Measurements from ENCODE around the gene ADGRD1. TPM values are rescaled to one million over a fixed set of nuclear protein-coding genes. Genes with fewer than 3 reads are reported as not detected.

The ADGRD1 gene
- total RNA-seq, 2 experiments from 2014 or later: 0.27 to 0.65 TPM

DNA sequence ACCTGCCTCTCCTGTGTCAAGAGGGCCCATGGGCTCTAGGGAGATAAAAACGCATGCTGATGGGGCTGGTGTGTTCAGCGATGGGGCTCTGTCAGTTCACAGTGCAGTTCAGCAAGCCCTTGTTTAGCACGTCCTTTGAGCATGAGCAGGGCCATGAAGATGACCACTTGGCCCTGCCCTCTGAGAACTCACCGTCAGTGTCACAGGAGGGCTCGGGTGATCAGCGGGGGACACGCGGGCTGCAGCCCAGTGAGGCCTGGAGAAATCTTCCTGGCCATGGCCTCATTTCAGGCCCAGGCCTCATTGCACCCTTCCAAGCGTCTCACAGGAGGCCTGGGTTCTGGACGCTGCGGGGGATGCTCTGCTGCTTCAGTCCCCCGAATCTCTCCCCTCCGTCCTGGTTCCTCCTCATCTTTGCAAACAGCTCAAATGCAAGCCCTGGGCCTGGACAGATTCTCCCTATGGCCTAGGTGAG lies 181.6 kb downstream of the ADGRD1 start:
- H3K36me3 Mint-ChIP-seq (ENCODE audit: low read depth): no peaks in the 10 kb centered on the region
- ChIA-PET POLR2A (no interaction called here), CTCF (interaction anchor here (1.0 to 5.7 kb wide), 3 partner anchors 19 to 34 kb away, joined by 3 to 166 read pairs (median 4); no protein-coding TSS in a partner anchor)
- no peak overlapping the region for H3K27ac Mint-ChIP-seq
- H3K27me3 Mint-ChIP-seq: no peaks in the 10 kb centered on the region
- ATAC-seq (no peak), DNase-seq (no peak)
- H3K4me3 Mint-ChIP-seq: no peak overlapping the region
- H3K9me3 Mint-ChIP-seq: no peaks in the 10 kb centered on the region
- no peaks in the 10 kb centered on the region for H3K4me1 Mint-ChIP-seq (ENCODE audit: low read depth)
- intact Hi-C loops (cut with micrococcal nuclease): loop anchor here (10.0 kb wide), 1 partner anchor 221 kb away; no protein-coding TSS in a partner anchor
- TF ChIP-seq, protein P1, sequence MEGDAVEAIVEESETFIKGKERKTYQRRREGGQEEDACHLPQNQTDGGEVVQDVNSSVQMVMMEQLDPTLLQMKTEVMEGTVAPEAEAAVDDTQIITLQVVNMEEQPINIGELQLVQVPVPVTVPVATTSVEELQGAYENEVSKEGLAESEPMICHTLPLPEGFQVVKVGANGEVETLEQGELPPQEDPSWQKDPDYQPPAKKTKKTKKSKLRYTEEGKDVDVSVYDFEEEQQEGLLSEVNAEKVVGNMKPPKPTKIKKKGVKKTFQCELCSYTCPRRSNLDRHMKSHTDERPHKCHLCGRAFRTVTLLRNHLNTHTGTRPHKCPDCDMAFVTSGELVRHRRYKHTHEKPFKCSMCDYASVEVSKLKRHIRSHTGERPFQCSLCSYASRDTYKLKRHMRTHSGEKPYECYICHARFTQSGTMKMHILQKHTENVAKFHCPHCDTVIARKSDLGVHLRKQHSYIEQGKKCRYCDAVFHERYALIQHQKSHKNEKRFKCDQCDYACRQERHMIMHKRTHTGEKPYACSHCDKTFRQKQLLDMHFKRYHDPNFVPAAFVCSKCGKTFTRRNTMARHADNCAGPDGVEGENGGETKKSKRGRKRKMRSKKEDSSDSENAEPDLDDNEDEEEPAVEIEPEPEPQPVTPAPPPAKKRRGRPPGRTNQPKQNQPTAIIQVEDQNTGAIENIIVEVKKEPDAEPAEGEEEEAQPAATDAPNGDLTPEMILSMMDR (IDR thresholded peaks at IDR 0.05): no peak

DNA sequence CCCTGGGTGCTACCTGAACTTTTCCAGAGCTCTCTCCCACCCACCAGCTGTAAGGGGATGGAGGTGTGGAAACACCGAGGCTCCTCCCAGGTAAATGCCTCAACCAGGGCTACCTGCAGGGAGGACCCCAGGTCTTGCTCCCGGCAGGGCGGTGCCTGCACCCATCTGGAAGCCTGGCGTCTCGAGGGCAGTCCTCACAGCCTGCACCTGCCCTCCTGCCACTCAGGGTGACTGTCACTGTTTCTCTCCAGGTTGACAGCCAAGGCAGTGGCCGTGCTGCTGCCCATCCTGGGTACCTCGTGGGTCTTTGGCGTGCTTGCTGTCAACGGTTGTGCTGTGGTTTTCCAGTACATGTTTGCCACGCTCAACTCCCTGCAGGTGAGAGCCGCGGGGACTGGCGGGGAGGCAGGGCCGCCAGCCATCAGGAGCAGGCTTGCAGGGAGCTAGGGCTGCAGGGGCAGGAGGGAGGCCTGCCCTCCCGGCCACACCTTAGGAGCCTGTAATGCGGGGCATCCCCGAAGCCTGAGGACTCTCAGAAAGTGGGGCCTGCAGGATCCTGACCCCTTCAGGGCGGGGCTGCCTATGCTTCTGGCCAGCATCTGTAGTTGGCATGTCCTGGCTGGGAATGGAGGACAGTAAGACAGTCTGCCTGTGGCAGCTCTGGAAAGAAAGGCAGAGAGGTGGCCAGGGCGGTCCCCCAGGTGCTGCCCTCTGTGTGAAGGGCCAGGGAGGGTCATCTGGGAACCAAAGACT lies 182.3 kb downstream of the ADGRD1 start:
- H3K36me3 Mint-ChIP-seq (ENCODE audit: low read depth): no peaks in the 10 kb centered on the region
- H3K27ac Mint-ChIP-seq: no peak overlapping the region
- H3K27me3 Mint-ChIP-seq: no peaks in the 10 kb centered on the region
- ChIA-PET POLR2A (no interaction called here), CTCF (no interaction called here)
- intact Hi-C loops (cut with micrococcal nuclease): loop anchor here (10.0 kb wide), 1 partner anchor 221 kb away; no protein-coding TSS in a partner anchor
- TF ChIP-seq, protein P1 (IDR thresholded peaks at IDR 0.05): no peak
- DNase-seq: no peak
- H3K4me3 Mint-ChIP-seq: no peak overlapping the region
- no peaks in the 10 kb centered on the region for H3K9me3 Mint-ChIP-seq
- no peaks in the 10 kb centered on the region for H3K4me1 Mint-ChIP-seq (ENCODE audit: low read depth)
- no peak for ATAC-seq

DNA sequence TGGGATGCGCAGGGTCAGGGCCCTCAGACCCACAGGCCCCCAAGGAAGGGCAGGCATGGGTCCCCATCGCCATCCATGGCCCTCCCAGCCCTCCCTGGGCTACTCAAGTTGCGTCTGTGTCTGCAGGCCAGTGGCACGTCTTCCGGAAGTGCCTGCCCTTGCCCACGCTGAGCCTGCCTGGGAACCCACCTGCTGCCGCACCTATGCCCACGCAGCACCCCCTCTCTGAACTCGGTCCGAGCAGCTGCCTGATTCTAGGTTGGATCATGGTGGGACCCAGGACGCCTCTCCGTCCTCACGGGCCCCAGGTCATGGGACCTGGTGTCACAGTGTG lies 182.8 kb downstream of the ADGRD1 start:
- CTCF ChIA-PET: no interaction called here

DNA sequence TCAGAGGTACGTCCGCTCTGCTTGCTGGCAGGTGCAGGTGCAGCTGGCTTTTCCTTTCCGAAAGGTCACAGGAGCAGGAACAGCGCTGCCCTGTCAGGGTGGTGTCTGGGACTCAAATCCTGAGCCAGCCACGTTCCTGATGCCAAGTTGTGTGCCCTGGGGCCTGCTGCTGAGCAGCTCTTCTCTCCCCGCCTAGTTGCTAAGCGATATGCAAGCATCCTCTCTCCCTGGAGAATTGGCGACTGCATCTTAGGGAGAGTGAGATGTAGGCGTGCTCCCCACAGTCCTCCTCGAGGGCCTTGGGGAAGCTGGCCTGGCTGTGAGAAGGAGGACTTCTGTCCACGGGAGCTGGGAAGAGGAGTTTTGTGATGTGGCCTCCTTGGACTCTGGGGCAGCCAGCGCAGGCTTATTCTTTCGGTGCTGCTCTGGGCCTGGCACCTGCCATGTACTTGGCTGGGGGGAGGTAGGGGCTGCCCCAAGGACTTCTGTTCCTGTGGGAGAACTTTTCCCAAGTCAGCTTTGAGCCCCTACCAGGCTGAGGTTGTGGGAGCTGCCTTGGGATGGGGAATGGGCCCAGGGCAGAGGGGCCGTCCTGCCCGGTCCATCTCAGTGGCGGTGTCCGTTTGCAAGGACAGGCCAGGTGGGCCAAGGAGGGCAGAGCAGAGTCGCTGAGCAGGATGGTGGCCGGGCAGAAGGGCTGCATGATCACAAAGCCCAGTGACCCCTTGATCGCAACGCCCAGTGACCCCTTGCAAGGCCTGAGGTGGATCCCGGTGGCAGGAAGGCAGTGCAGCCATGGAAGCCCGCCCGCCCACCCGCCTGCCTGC lies 183.5 kb downstream of the ADGRD1 start:
- Mint-ChIP-seq H3K27ac (no peak overlapping the region), H3K36me3 (ENCODE audit: low read depth) (no peaks in the 10 kb centered on the region), H3K27me3 (no peaks in the 10 kb centered on the region), H3K4me1 (ENCODE audit: low read depth) (no peaks in the 10 kb centered on the region), H3K9me3 (no peaks in the 10 kb centered on the region), H3K4me3 (no peak overlapping the region)
- intact Hi-C loops (cut with micrococcal nuclease): loop anchor here (10.0 kb wide), 1 partner anchor 222 kb away; no protein-coding TSS in a partner anchor
- TF ChIP-seq, protein P1 (IDR thresholded peaks at IDR 0.05): no peak
- no peak for DNase-seq
- POLR2A ChIA-PET: interaction anchor here (0.5 kb wide), 1 partner anchor 573 kb away, joined by 3 read pairs; no protein-coding TSS in a partner anchor
- CTCF ChIA-PET: no interaction called here
- no peak for ATAC-seq

More for the DNA sequence above, 182.8 kb downstream of the ADGRD1 start:
- DNase-seq (no peak), ATAC-seq (no peak)
- Mint-ChIP-seq H3K4me1 (ENCODE audit: low read depth) (no peaks in the 10 kb centered on the region), H3K27me3 (no peaks in the 10 kb centered on the region), H3K27ac (no peak overlapping the region), H3K9me3 (no peaks in the 10 kb centered on the region), H3K36me3 (ENCODE audit: low read depth) (no peaks in the 10 kb centered on the region), H3K4me3 (no peak overlapping the region)
- intact Hi-C loops (cut with micrococcal nuclease): loop anchor here (10.0 kb wide), 1 partner anchor 222 kb away; no protein-coding TSS in a partner anchor
- TF ChIP-seq, protein P1 (IDR thresholded peaks at IDR 0.05): no peak
- POLR2A ChIA-PET: no interaction called here
